Uterus (tissue), 4 donors: ENCODE results near the gene TRIP6. TPM values are rescaled to one million over a fixed set of nuclear protein-coding genes. Genes with fewer than 3 reads are reported as not detected.

Source experiments
- DNase-seq, 2 donors: peaks; one replicate each; pipeline ENCODE4 v3.0.0-alpha.2; 2019 to 2020
- H3K27ac ChIP-seq, 2 donors: fragments of 200-600 bp; sonication (generic); 1 replicate in 1 of 2; 2 replicates in 1 of 2; pipeline ENCODE4 v1.5.1; 2016 to 2018
- H3K27me3 ChIP-seq, 2 donors: fragments of 200-600 bp; sonication (generic); one replicate each; pipeline ENCODE4 v1.5.1; 2018 to 2019; ENCODE audit warnings: control low read depth in 1 of 2
- H3K36me3 ChIP-seq, 2 donors: fragments of 200-600 bp; sonication (generic); one replicate each; pipeline ENCODE4 v1.5.1; 2019; ENCODE audit warnings: control low read depth in 1 of 2
- H3K4me1 ChIP-seq, 2 donors: fragments of 200-600 bp; sonication (generic); one replicate each; pipeline ENCODE4 v1.5.1; 2018 to 2019; ENCODE audit warnings: control low read depth in 1 of 2
- H3K4me3 ChIP-seq, 2 donors: fragments of 200-600 bp; sonication (generic); 1 replicate in 1 of 2; 2 replicates in 1 of 2; pipeline ENCODE4 v1.5.1; 2018 to 2019; ENCODE audit warnings: mild to moderate bottlenecking in 1 of 2
- H3K9me3 ChIP-seq, 2 donors: fragments of 200-600 bp; sonication (generic); one replicate each; pipeline ENCODE4 v1.5.1; 2019; ENCODE audit warnings: control low read depth in 1 of 2
- POLR2A ChIP-seq, 2 donors: fragments of 450-650 bp; IDR thresholded peaks; one replicate each; pipeline ENCODE4 v1.6.1; 2016; ENCODE audit warnings: antibody characterized with exemption in 2 of 2, mild to moderate bottlenecking in 1 of 2, moderate library complexity in 1 of 2
- intact Hi-C: fragments of 100-400 bp; cut with DNase I; formaldehyde crosslinking; loops from one replicate; pipeline ENCODE4 v1.15.1; 2023; ENCODE audit warnings: low total_unique reads
- total RNA-seq, 4 donors: library from RNA; depleted of rRNA in 3 of 4; stranded (reverse); fragments of >200 nt in 3 of 4; gene quantifications; one replicate each; pipeline versions ENCODE4 v1.1.0 to v1.2.4, GENCODE V29; 2014 to 2023
- TF ChIP-seq, protein P1 (sequence below), 4 experiments: fragments of 200-600 bp in 2 of 4; fragments of 450-650 bp in 2 of 4; sonication (generic) in 2 of 4; IDR thresholded peaks; one replicate each; pipeline ENCODE4 v1.5.1; 2016 to 2019; ENCODE audit warnings: antibody characterized with exemption in 4 of 4, mild to moderate bottlenecking in 2 of 4, moderate library complexity in 1 of 4
- donor health status: DM: yes; HTN: yes; CAD: no.

Gene TRIP6
- total RNA-seq, 4 donors from 2014 or later = 26.2 to 105 (median 61.6) TPM

DNA sequence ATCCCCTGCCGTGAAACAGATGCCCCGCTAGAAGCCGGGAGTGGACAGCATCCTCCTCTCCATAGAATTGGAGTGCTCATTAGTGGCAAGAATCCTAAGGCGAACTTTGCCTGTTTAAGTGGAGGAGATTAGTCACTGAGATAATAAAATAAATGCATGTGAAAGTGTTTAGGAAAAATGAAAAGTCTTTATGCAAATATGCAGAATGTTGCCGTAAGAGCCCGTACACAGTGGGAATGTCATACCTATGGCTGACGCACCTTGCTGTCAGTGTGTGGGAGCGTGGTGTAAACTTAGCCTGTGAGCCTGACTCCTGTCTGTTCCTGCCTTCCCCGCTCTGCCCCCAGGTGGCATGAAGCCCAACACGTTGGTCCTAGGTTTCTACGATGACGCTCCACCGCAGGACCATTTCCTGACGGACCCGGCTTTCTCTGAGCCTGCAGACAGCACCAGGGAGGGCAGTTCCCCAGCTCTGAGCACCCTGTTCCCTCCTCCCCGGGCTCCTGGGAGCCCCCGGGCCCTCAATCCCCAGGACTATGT, 1.7 kb upstream of the TRIP6 start:
- H3K36me3 ChIP-seq = no peaks in the 10 kb centered on the region
- TF ChIP-seq, protein P1, sequence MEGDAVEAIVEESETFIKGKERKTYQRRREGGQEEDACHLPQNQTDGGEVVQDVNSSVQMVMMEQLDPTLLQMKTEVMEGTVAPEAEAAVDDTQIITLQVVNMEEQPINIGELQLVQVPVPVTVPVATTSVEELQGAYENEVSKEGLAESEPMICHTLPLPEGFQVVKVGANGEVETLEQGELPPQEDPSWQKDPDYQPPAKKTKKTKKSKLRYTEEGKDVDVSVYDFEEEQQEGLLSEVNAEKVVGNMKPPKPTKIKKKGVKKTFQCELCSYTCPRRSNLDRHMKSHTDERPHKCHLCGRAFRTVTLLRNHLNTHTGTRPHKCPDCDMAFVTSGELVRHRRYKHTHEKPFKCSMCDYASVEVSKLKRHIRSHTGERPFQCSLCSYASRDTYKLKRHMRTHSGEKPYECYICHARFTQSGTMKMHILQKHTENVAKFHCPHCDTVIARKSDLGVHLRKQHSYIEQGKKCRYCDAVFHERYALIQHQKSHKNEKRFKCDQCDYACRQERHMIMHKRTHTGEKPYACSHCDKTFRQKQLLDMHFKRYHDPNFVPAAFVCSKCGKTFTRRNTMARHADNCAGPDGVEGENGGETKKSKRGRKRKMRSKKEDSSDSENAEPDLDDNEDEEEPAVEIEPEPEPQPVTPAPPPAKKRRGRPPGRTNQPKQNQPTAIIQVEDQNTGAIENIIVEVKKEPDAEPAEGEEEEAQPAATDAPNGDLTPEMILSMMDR (IDR thresholded peaks at IDR 0.05) = no peak
- TF ChIP-seq POLR2A (IDR thresholded peaks at IDR 0.05) = no peak
- peak in 1 of 2 donors; percentile 49 for DNase-seq
- no peaks in the 10 kb centered on the region for H3K9me3 ChIP-seq
- peaks cover 0 to 25% of the 10 kb centered on the region in 2 donors for H3K4me1 ChIP-seq
- H3K27ac ChIP-seq = peak overlapping the region; percentile 96 to 99
- intact Hi-C loops = no loop called here
- no peak overlapping the region for H3K4me3 ChIP-seq
- H3K27me3 ChIP-seq = no peaks in the 10 kb centered on the region

DNA sequence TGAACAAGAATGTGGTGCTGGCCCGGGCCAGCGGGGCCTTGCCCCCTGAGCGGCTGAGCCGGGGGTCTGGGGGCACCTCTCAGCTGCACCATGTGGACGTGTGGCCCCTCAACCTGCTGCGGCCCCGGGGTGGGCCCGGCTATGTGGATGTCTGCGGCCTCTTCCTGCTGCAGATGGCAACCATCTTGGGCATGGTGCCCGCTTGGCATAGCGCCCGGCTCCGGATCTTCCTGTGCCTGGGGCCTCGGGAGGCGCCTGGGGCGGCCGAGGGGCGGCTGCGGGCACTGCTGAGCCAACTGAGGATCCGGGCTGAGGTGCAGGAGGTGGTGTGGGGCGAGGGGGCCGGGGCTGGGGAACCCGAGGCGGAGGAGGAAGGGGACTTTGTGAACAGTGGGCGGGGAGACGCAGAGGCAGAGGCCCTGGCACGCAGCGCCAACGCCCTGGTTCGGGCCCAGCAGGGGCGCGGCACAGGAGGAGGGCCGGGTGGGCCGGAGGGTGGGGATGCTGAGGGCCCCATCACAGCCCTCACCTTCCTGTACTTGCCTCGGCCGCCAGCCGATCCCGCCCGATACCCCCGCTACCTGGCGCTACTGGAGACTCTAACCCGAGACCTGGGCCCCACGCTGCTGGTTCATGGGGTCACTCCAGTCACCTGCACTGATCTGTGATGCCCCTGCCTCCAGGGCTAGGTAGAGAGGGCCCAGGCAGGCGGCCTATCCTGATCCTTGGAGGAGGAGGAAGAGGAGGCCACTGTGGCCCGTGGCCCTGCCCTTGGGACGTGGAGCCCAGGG, 1.1 kb upstream of the TRIP6 start:
- peak overlapping the region; percentile 96 to 99 for H3K27ac ChIP-seq
- peaks cover 0 to 25% of the 10 kb centered on the region in 2 donors for H3K4me1 ChIP-seq
- DNase-seq = peak; percentile 79 to 88
- H3K36me3 ChIP-seq = no peaks in the 10 kb centered on the region
- H3K27me3 ChIP-seq = no peaks in the 10 kb centered on the region
- H3K9me3 ChIP-seq = no peaks in the 10 kb centered on the region
- intact Hi-C loops = no loop called here
- peak overlapping the region; percentile 4 to 100 for H3K4me3 ChIP-seq
- no peak for TF ChIP-seq POLR2A (IDR thresholded peaks at IDR 0.05)
- TF ChIP-seq, protein P1 (IDR thresholded peaks at IDR 0.05) = no peak

DNA sequence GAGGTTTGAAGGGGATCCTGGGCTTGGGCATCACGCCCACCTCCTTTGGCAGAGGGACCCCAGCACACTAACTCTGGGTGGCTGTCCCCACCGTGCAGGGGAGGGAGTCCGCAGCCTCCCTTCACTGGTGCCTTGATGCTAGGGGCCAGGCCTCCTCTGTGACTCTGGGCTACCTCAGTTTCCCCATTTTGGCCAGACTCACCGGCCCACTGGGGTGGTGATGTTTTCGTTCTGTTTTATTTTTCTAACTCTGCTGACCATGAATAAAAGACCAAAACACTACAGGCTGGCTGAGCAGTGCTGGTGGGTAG, 503 bp upstream of the TRIP6 start:
- H3K4me1 ChIP-seq = peaks cover 0 to 25% of the 10 kb centered on the region in 2 donors
- no peaks in the 10 kb centered on the region for H3K36me3 ChIP-seq
- H3K27me3 ChIP-seq = no peaks in the 10 kb centered on the region
- no peaks in the 10 kb centered on the region for H3K9me3 ChIP-seq
- H3K27ac ChIP-seq = peak overlapping the region; percentile 96 to 99
- peak overlapping the region; percentile 65 to 100 for H3K4me3 ChIP-seq
- intact Hi-C loops = no loop called here
- no peak for TF ChIP-seq POLR2A (IDR thresholded peaks at IDR 0.05)
- TF ChIP-seq, protein P1 (IDR thresholded peaks at IDR 0.05) = no peak
- peak in 1 of 2 donors; percentile 43 for DNase-seq

DNA sequence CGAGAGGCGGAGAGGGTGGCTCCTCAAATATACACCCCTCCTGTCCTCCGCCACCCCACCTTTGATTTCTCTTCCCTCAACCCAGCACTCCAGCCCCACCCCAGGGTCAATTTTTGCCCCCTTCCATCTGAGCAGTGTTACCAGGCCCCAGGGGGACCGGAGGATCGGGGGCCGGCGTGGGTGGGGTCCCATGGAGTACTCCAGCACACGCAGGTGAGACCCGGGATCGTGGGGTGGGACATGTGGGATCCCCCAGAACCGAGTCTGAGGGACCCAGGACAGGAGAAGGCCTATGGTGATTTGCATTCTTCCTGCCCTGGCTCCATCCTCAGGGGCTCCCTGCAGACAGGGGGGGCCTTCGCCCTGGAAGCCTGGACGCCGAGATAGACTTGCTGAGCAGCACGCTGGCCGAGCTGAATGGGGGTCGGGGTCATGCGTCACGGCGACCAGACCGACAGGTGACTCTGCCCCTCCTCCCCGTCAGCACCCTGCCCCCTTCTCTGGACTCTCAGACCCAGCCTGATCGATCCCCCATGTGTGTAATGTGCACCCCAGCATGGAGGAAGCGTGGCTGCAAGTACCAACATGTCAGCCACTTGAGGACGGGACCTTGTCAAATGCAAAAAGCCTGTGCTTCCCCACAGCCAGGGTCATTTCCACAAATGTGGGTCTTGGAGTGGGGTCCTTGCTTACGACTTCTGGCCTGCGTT, 744 bp downstream of the TRIP6 start:
- DNase-seq = peak in 1 of 2 donors; percentile 41
- Histone ChIP-seq H3K9me3 (no peaks in the 10 kb centered on the region), H3K4me3 (peak overlapping the region; percentile 65 to 100), H3K27me3 (no peaks in the 10 kb centered on the region), H3K36me3 (no peaks in the 10 kb centered on the region), H3K4me1 (peaks cover 0 to 25% of the 10 kb centered on the region in 2 donors), H3K27ac (peak overlapping the region; percentile 96 to 99)
- TF ChIP-seq POLR2A (IDR thresholded peaks at IDR 0.05) = no peak
- TF ChIP-seq, protein P1 (IDR thresholded peaks at IDR 0.05) = no peak
- intact Hi-C loops = no loop called here
